GM20431 (cell line): ENCODE data around the gene LZTR1.
"Not testable (repeated sequence)": the region's sequence is repeated elsewhere in the genome, so short reads cannot be mapped to it uniquely, and the experiment has no call there.

Experiments used
- in situ Hi-C: fragments of 300-500 bp; cut with MseI, MboI; formaldehyde crosslinking; loops from one replicate; pipeline ENCODE4 v1.15.0; 2020; ENCODE audit warnings: low sequenced_read_pairs; ENCODE audit not compliant: unreplicated experiment

The LZTR1 gene

GRCh38 chr22:20981787-20982562 lies at the start of gene LZTR1:
TSS of gene LZTR1 (plus strand) at chr22:20982297. CDS start at chr22:20982372, 75 bp downstream.
- in situ Hi-C loops = no loop called here

GRCh38 chr22:20933910-20934309 lies 48.2 kb upstream of the LZTR1 start:
- in situ Hi-C loops = no loop called here

GRCh38 chr22:20935049-20935448 lies 47.0 kb upstream of the LZTR1 start:
- in situ Hi-C loops = not testable (repeated sequence)

GRCh38 chr22:20935780-20936539 lies 46.1 kb upstream of the LZTR1 start:
- in situ Hi-C loops = not testable (repeated sequence)

GRCh38 chr22:20937031-20937793 lies 44.9 kb upstream of the LZTR1 start:
- in situ Hi-C loops = no loop called here

- in situ Hi-C loops = no loop called here
These were observed 44.1 kb upstream of the LZTR1 start for GRCh38 chr22:20937794-20938671.

- in situ Hi-C loops = not testable (repeated sequence)
These were observed 42.5 kb upstream of the LZTR1 start for GRCh38 chr22:20939457-20940185.

- in situ Hi-C loops = no loop called here
These were observed 41.9 kb upstream of the LZTR1 start for GRCh38 chr22:20940186-20940651.

GRCh38 chr22:20940904-20941385 lies 41.2 kb upstream of the LZTR1 start:
- in situ Hi-C loops = no loop called here

GRCh38 chr22:20942203-20942902 lies 39.7 kb upstream of the LZTR1 start:
- in situ Hi-C loops = not testable (repeated sequence)

- in situ Hi-C loops = no loop called here
These were observed 38.8 kb upstream of the LZTR1 start for GRCh38 chr22:20943104-20943933.

- in situ Hi-C loops = no loop called here
These were observed 38.1 kb upstream of the LZTR1 start for GRCh38 chr22:20944042-20944441.

- in situ Hi-C loops = no loop called here
These were observed 36.5 kb upstream of the LZTR1 start for GRCh38 chr22:20945578-20945934.

- in situ Hi-C loops = no loop called here
These were observed 35.8 kb upstream of the LZTR1 start for GRCh38 chr22:20946080-20946986.

- in situ Hi-C loops = no loop called here
These were observed 35.1 kb upstream of the LZTR1 start for GRCh38 chr22:20946991-20947390.

- in situ Hi-C loops = no loop called here
These were observed 33.6 kb upstream of the LZTR1 start for GRCh38 chr22:20948450-20948849.
